ENCODE measurements around the gene YWHAE. TPM values are rescaled to one million over a fixed set of nuclear protein-coding genes. Genes with fewer than 3 reads are reported as not detected.

The YWHAE gene
- total RNA-seq (2013; cell fraction: nucleolus; rRNA removed): 188 and 201 TPM in 2 replicates
- 189 and 192 TPM in 2 replicates for total RNA-seq (2014; rRNA removed)
- 250 and 257 TPM in 2 replicates for total RNA-seq (2014; rRNA removed; fragmentation: Illumina TruSeq; extraction: Trizol)
- 452 and 460 TPM in 2 replicates for total RNA-seq (2021)
- 194 TPM for polyA plus RNA-seq (2011; ENCODE audit: low read depth)
- 651 and 809 TPM in 2 replicates for polyA plus RNA-seq (2011; rRNA removed)
- 448 and 455 TPM in 2 replicates for polyA plus RNA-seq (2011; cell fraction: cytosol; rRNA removed)
- 177 and 272 TPM in 2 replicates for polyA plus RNA-seq (2011; cell fraction: nucleus; rRNA removed)
- polyA plus RNA-seq (2012): 300 and 352 TPM in 2 replicates
- polyA plus RNA-seq (2014; fragmentation: Illumina TruSeq; extraction: Trizol): 487 and 489 TPM in 2 replicates
- 100 to 1,000 TPM; 369 to 425 TPM for polyA plus RNA-seq (2014; fragmentation: Nextera tagmentation; extraction: Ambion mirVana)
- polyA plus RNA-seq (2014; rRNA removed): 427 and 526 TPM in 2 replicates
- polyA plus RNA-seq (2016; fragmentation: Nextera tagmentation; extraction: Ambion mirVana): 100 to 1,000 TPM; 611 to 616 TPM
- 509 and 565 TPM in 2 replicates for polyA minus RNA-seq (2011; rRNA and poly(A)+ RNA removed)
- polyA minus RNA-seq (2011; cell fraction: cytosol; rRNA and poly(A)+ RNA removed): 285 and 303 TPM in 2 replicates
- 71.7 and 98.4 TPM in 2 replicates for polyA minus RNA-seq (2011; cell fraction: nucleus; rRNA and poly(A)+ RNA removed)
- Bru-seq, nascent RNA: percentile 95 among the genes with signal in this experiment
- BruChase-seq, experiment 1, labeled RNA remaining after a 6-hour chase: percentile 97 among the genes with signal in this experiment
- percentile 96 among the genes with signal in this experiment for BruChase-seq, experiment 2, labeled RNA remaining after a 2-hour chase
- long read RNA-seq, experiment 1, transcript YWHAE-201 (6 exons, 2,211 nt): major isoform, 309 of 399 reads
- long read RNA-seq, experiment 1, partial matches to known transcripts: 2 of 399 reads
- long read RNA-seq, experiment 1, other reads (novel, unspliced or antisense): 84 of 399 reads
- long read RNA-seq, experiment 2, transcript YWHAE-205 (2 exons, 465 nt): minor isoform, 12 of 198 reads
- long read RNA-seq, experiment 2, transcript YWHAE-201 (6 exons, 2,211 nt): major isoform, 165 of 198 reads
- long read RNA-seq, experiment 2, transcript YWHAE-204 (3 exons, 691 nt): minor isoform, 6 of 198 reads
- long read RNA-seq, experiment 2, partial matches to known transcripts: 6 of 198 reads
- long read RNA-seq, experiment 2, other reads (novel, unspliced or antisense): 7 of 198 reads

DNA sequence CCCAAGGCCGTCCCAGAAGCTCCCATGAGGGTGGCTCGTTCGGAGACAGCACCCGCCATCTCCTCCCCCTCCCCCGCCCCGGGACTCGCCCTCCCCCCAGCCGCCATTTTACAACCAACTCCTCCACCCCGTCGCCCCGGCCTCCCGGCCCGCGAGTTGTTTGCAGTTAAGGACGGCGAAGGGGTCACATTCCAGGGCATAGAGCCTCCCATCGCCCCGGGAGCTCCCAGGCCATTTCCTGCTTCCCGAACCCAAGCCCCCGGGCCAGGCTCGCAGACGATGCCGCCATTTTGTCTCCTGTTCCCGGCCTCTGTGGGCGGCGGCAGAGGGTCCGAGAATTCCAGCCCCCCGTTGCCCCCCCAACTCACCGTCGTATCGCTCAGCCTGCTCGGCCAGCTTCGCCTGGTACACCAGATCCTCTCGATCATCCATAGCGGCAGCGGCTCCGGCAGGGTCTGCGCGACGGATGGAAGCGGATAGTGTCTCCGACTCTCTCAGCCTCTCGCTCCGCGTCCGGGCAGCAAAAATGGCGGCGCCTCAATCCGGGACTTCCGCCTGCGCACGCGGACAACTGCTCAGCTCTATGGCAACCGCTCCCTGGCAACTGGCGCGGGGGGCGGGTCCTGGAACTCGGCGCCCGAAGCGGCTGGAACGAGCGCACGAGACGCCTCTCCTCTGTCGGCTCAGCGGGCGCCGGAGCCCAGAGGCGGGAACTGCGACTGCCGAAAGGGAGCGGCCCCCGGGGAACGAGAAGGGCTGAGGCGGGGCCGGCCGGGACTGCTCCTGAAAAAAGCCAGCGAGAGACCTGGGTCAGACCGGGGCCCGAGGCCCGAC lies at the start of gene YWHAE:
Gene YWHAE, minus strand, starts transcription at position 544 of the 834 bp plus-strand sequence. Its CDS starts 112 bp downstream, at position 432.
- H3K27ac ChIP-seq (ENCODE audit: control insufficient read depth, insufficient read depth): peak within 1 kb of the TSS; percentile 93
- H3K4me1 ChIP-seq (ENCODE audit: control insufficient read depth, insufficient read depth, low read length): no peaks in the 10 kb centered on the region
- intact Hi-C loops (cut with micrococcal nuclease; ENCODE audit: unreplicated experiment) (no loop called here), in situ Hi-C loops (cut with MboI) (no loop called here)
- H3K4me3 ChIP-seq: peak within 1 kb of the TSS; percentile 83
- DNase-seq (ENCODE audit: low read depth, low spot score) (peak; percentile 62), ATAC-seq (peak; percentile 96), FAIRE-seq (peak; percentile 88)
- ChIA-PET RAD21 (ENCODE audit: unreplicated experiment) (interaction anchor here (1.1 to 2.9 kb wide), 3 partner anchors 22 to 34 kb away, joined by 3 to 14 read pairs (median 3); no protein-coding TSS in a partner anchor), CTCF (interaction anchor here (0.6 to 3.1 kb wide), 5 partner anchors 9 to 117 kb away, joined by 3 to 15 read pairs (median 3); no protein-coding TSS in a partner anchor), SMC1A (ENCODE audit: uncharacterized antibody, unreplicated experiment) (interaction anchor here (1.0 to 4.5 kb wide), 4 partner anchors 15 to 116 kb away, joined by 3 to 24 read pairs (median 3); no protein-coding TSS in a partner anchor), POLR2A (interaction anchor here (0.6 to 2.5 kb wide), 9 partner anchors 14 to 266 kb away, joined by 3 to 8 read pairs (median 5); no protein-coding TSS in a partner anchor)
- H3K9ac ChIP-seq (ENCODE audit: control insufficient read depth, insufficient read depth, low read length): peak within 1 kb of the TSS; percentile 80
- H3K27me3 ChIP-seq (replicated peaks in 1 of 2; ENCODE audit: control insufficient read depth in 2 of 2, insufficient read depth in 2 of 2, low read length in 1 of 2): no peaks in the 10 kb centered on the region
- no TSS peak for BruUV-seq (replicated peaks)
- peaks cover 0 to 6% of the 10 kb centered on the region in 2 experiments; a peak in 1 of 4 replicates for H3K36me3 ChIP-seq (ENCODE audit: control insufficient read depth in 2 of 2, insufficient read depth in 2 of 2, low read length in 1 of 2)
- peaks cover 5% of the 10 kb centered on the region; the same call in 1 of the 2 replicates for H4K20me1 ChIP-seq (ENCODE audit: control insufficient read depth, insufficient read depth)
- peaks cover 51% of the 10 kb centered on the region for H3K79me2 ChIP-seq (ENCODE audit: control insufficient read depth, insufficient read depth, low read length)
- no peaks in the 10 kb centered on the region for H3K9me3 ChIP-seq (replicated peaks; ENCODE audit: control insufficient read depth, insufficient read depth, low read length)
- under 1% methylated on average over 58 of the region's 82 CpGs for WGBS (ENCODE audit: insufficient coverage, insufficient replicate concordance, low lambda C conversion rate, missing lambda C conversion rate)
- peak within 1 kb of the TSS; percentile 87 for H2AFZ ChIP-seq (ENCODE audit: control insufficient read depth, low read depth, low read length)
- H3K4me2 ChIP-seq (ENCODE audit: control insufficient read depth, insufficient read depth): peak within 1 kb of the TSS; percentile 49
- TF ChIP-seq RCOR1 (conservative IDR thresholded peaks at IDR 0.05; ENCODE audit: low read depth, low read length): no peak
- TF ChIP-seq CBX3 (IDR thresholded peaks at IDR 0.05; ENCODE audit: borderline replicate concordance, low read depth): no peak
- no peak for TF ChIP-seq CBX5 (IDR thresholded peaks at IDR 0.05; ENCODE audit: low read depth)
- peak in 1 of 2 experiments; percentile 2; a peak in 1 of 3 replicates for TF ChIP-seq EGR1 (IDR thresholded peaks at IDR 0.05; ENCODE audit: borderline replicate concordance in 1 of 2, low read depth in 2 of 2, low read length in 2 of 2)
- TF ChIP-seq, protein P1, sequence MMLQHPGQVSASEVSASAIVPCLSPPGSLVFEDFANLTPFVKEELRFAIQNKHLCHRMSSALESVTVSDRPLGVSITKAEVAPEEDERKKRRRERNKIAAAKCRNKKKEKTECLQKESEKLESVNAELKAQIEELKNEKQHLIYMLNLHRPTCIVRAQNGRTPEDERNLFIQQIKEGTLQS (IDR thresholded peaks at IDR 0.05; ENCODE audit: borderline replicate concordance, extremely low read depth, low read depth, low read length): no peak
- peak; percentile 31; the same call in 1 of the 2 replicates for TF ChIP-seq RUNX3 (IDR thresholded peaks at IDR 0.05; ENCODE audit: low read length)
- TF ChIP-seq, protein P2, sequence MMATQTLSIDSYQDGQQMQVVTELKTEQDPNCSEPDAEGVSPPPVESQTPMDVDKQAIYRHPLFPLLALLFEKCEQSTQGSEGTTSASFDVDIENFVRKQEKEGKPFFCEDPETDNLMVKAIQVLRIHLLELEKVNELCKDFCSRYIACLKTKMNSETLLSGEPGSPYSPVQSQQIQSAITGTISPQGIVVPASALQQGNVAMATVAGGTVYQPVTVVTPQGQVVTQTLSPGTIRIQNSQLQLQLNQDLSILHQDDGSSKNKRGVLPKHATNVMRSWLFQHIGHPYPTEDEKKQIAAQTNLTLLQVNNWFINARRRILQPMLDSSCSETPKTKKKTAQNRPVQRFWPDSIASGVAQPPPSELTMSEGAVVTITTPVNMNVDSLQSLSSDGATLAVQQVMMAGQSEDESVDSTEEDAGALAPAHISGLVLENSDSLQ (IDR thresholded peaks at IDR 0.05): peak; percentile 53
- TF ChIP-seq SREBF2 (IDR thresholded peaks at IDR 0.05; ENCODE audit: low read length): no peak
- TF ChIP-seq, protein P3, sequence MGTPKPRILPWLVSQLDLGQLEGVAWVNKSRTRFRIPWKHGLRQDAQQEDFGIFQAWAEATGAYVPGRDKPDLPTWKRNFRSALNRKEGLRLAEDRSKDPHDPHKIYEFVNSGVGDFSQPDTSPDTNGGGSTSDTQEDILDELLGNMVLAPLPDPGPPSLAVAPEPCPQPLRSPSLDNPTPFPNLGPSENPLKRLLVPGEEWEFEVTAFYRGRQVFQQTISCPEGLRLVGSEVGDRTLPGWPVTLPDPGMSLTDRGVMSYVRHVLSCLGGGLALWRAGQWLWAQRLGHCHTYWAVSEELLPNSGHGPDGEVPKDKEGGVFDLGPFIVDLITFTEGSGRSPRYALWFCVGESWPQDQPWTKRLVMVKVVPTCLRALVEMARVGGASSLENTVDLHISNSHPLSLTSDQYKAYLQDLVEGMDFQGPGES (IDR thresholded peaks at IDR 0.05): no peak
- no peak for TF ChIP-seq BCL11A (IDR thresholded peaks at IDR 0.05; ENCODE audit: low read depth, low read length)
- TF ChIP-seq, protein P4, sequence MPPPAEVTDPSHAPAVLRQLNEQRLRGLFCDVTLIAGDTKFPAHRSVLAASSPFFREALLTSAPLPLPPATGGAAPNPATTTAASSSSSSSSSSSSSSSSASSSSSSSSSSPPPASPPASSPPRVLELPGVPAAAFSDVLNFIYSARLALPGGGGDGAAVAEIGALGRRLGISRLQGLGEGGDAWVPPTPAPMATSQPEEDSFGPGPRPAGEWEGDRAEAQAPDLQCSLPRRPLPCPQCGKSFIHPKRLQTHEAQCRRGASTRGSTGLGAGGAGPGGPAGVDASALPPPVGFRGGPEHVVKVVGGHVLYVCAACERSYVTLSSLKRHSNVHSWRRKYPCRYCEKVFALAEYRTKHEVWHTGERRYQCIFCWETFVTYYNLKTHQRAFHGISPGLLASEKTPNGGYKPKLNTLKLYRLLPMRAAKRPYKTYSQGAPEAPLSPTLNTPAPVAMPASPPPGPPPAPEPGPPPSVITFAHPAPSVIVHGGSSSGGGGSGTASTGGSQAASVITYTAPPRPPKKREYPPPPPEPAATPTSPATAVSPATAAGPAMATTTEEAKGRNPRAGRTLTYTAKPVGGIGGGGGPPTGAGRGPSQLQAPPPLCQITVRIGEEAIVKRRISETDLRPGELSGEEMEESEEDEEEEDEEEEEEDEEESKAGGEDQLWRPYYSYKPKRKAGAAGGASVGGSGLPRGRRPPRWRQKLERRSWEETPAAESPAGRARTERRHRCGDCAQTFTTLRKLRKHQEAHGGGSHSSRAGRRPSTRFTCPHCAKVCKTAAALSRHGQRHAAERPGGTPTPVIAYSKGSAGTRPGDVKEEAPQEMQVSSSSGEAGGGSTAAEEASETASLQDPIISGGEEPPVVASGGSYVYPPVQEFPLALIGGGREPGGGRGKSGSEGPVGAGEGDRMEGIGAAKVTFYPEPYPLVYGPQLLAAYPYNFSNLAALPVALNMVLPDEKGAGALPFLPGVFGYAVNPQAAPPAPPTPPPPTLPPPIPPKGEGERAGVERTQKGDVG (CRISPR knock-in tag; IDR thresholded peaks at IDR 0.05): no peak

Data from GM12878 (cell line).